ENCODE data around the gene KIF4A. TPM values are rescaled to one million over a fixed set of nuclear protein-coding genes. Genes with fewer than 3 reads are reported as not detected.
A peak's percentile ranks its signal among the peaks of the same experiment; 100 is the strongest.
"Not testable (repeated sequence)": the region's sequence is repeated elsewhere in the genome, so short reads cannot be mapped to it uniquely, and the experiment has no call there.

The KIF4A gene
- total RNA-seq, 2 experiments from 2014 or later = 27.9 to 28.8 TPM

- no peak overlapping the region for H3K4me3 Mint-ChIP-seq
- no peak overlapping the region for H3K27ac Mint-ChIP-seq
- H3K27me3 Mint-ChIP-seq = no peaks in the 10 kb centered on the region
- DNase-seq (no peak), ATAC-seq (ENCODE audit: low read depth) (no peak)
- POLR2A ChIA-PET = no interaction called here
- H3K36me3 Mint-ChIP-seq = peaks cover 14% of the 10 kb centered on the region
- H3K9me3 Mint-ChIP-seq = no peaks in the 10 kb centered on the region
- no peaks in the 10 kb centered on the region for H3K4me1 Mint-ChIP-seq
Measured at GRCh38 chrX:70324326-70324725, 34.4 kb downstream of the KIF4A start.

- H3K36me3 Mint-ChIP-seq = peaks cover 24% of the 10 kb centered on the region
- POLR2A ChIA-PET = no interaction called here
- no peak for DNase-seq
- no peak overlapping the region for H3K4me3 Mint-ChIP-seq
- no peak for ATAC-seq (ENCODE audit: low read depth)
- H3K4me1 Mint-ChIP-seq = peaks cover 7% of the 10 kb centered on the region
- no peaks in the 10 kb centered on the region for H3K27me3 Mint-ChIP-seq
- no peak overlapping the region for H3K27ac Mint-ChIP-seq
- no peaks in the 10 kb centered on the region for H3K9me3 Mint-ChIP-seq
Measured at GRCh38 chrX:70331161-70331560, 41.3 kb downstream of the KIF4A start.

GRCh38 chrX:70332600-70332999 is 42.7 kb downstream of the KIF4A start:
- peaks cover 14% of the 10 kb centered on the region for H3K4me1 Mint-ChIP-seq
- no peak for ATAC-seq (ENCODE audit: low read depth)
- H3K9me3 Mint-ChIP-seq = no peaks in the 10 kb centered on the region
- peaks cover 30% of the 10 kb centered on the region for H3K36me3 Mint-ChIP-seq
- POLR2A ChIA-PET = no interaction called here
- H3K4me3 Mint-ChIP-seq = no peak overlapping the region
- DNase-seq = no peak
- H3K27me3 Mint-ChIP-seq = no peaks in the 10 kb centered on the region
- no peak overlapping the region for H3K27ac Mint-ChIP-seq

- Mint-ChIP-seq H3K4me3 (no peak overlapping the region), H3K27ac (no peak overlapping the region), H3K36me3 (peaks cover 26% of the 10 kb centered on the region), H3K27me3 (no peaks in the 10 kb centered on the region), H3K9me3 (no peaks in the 10 kb centered on the region), H3K4me1 (peaks cover 14% of the 10 kb centered on the region)
- peak; percentile 82 for ATAC-seq (ENCODE audit: low read depth)
- no peak for DNase-seq
- POLR2A ChIA-PET = no interaction called here
Measured at GRCh38 chrX:70336767-70337166, 46.9 kb downstream of the KIF4A start.

GRCh38 chrX:70338290-70338689 is 48.4 kb downstream of the KIF4A start:
- Mint-ChIP-seq H3K27me3 (no peaks in the 10 kb centered on the region), H3K9me3 (no peaks in the 10 kb centered on the region), H3K36me3 (peaks cover 24% of the 10 kb centered on the region), H3K4me3 (no peak overlapping the region), H3K27ac (no peak overlapping the region), H3K4me1 (peaks cover 14% of the 10 kb centered on the region)
- no peak for ATAC-seq (ENCODE audit: low read depth)
- POLR2A ChIA-PET = no interaction called here
- no peak for DNase-seq

GRCh38 chrX:70343435-70343834 is 53.5 kb downstream of the KIF4A start:
- no peaks in the 10 kb centered on the region for H3K27me3 Mint-ChIP-seq
- H3K27ac Mint-ChIP-seq = no peak overlapping the region
- ATAC-seq (ENCODE audit: low read depth) (no peak), DNase-seq (no peak)
- no peaks in the 10 kb centered on the region for H3K9me3 Mint-ChIP-seq
- POLR2A ChIA-PET = no interaction called here
- no peaks in the 10 kb centered on the region for H3K4me1 Mint-ChIP-seq
- H3K4me3 Mint-ChIP-seq = no peak overlapping the region
- H3K36me3 Mint-ChIP-seq = peaks cover 34% of the 10 kb centered on the region

- H3K27ac Mint-ChIP-seq = no peak overlapping the region
- no peak overlapping the region for H3K4me3 Mint-ChIP-seq
- H3K27me3 Mint-ChIP-seq = no peaks in the 10 kb centered on the region
- DNase-seq = no peak
- H3K4me1 Mint-ChIP-seq = no peaks in the 10 kb centered on the region
- POLR2A ChIA-PET = no interaction called here
- no peaks in the 10 kb centered on the region for H3K9me3 Mint-ChIP-seq
- peaks cover 48% of the 10 kb centered on the region for H3K36me3 Mint-ChIP-seq
- no peak for ATAC-seq (ENCODE audit: low read depth)
Measured at GRCh38 chrX:70346418-70347070, 56.6 kb downstream of the KIF4A start.

GRCh38 chrX:70348825-70349224 is 58.9 kb downstream of the KIF4A start:
- H3K4me1 Mint-ChIP-seq; H3K27ac Mint-ChIP-seq; H3K9me3 Mint-ChIP-seq; DNase-seq; H3K4me3 Mint-ChIP-seq; POLR2A ChIA-PET; H3K27me3 Mint-ChIP-seq; ATAC-seq (ENCODE audit: low read depth): not testable (repeated sequence)
- peaks cover 44% of the 10 kb centered on the region for H3K36me3 Mint-ChIP-seq

GRCh38 chrX:70349367-70350125 is 59.6 kb downstream of the KIF4A start:
- H3K36me3 Mint-ChIP-seq = peaks cover 45% of the 10 kb centered on the region
- POLR2A ChIA-PET; H3K9me3 Mint-ChIP-seq; ATAC-seq (ENCODE audit: low read depth); H3K4me1 Mint-ChIP-seq; DNase-seq; H3K27me3 Mint-ChIP-seq; H3K27ac Mint-ChIP-seq; H3K4me3 Mint-ChIP-seq: not testable (repeated sequence)

GRCh38 chrX:70352496-70352895 is 62.6 kb downstream of the KIF4A start:
- H3K9me3 Mint-ChIP-seq = no peaks in the 10 kb centered on the region
- no peak overlapping the region for H3K4me3 Mint-ChIP-seq
- DNase-seq = no peak
- no peaks in the 10 kb centered on the region for H3K4me1 Mint-ChIP-seq
- H3K27ac Mint-ChIP-seq = no peak overlapping the region
- ATAC-seq (ENCODE audit: low read depth) = no peak
- POLR2A ChIA-PET = no interaction called here
- H3K27me3 Mint-ChIP-seq = no peaks in the 10 kb centered on the region
- H3K36me3 Mint-ChIP-seq = peaks cover 34% of the 10 kb centered on the region

- no peak for ATAC-seq (ENCODE audit: low read depth)
- no peak overlapping the region for H3K27ac Mint-ChIP-seq
- POLR2A ChIA-PET = no interaction called here
Measured at GRCh38 chrX:70353514-70353913, 63.6 kb downstream of the KIF4A start.

GRCh38 chrX:70354716-70355115 is 64.8 kb downstream of the KIF4A start:
- POLR2A ChIA-PET = no interaction called here
- Mint-ChIP-seq H3K4me1 (no peaks in the 10 kb centered on the region), H3K36me3 (peaks cover 34% of the 10 kb centered on the region), H3K4me3 (no peak overlapping the region), H3K9me3 (no peaks in the 10 kb centered on the region), H3K27ac (no peak overlapping the region), H3K27me3 (no peaks in the 10 kb centered on the region)
- no peak for ATAC-seq (ENCODE audit: low read depth)
- DNase-seq = no peak

More at GRCh38 chrX:70353514-70353913, 63.6 kb downstream of the KIF4A start:
- Mint-ChIP-seq H3K4me3 (no peak overlapping the region), H3K4me1 (no peaks in the 10 kb centered on the region), H3K9me3 (no peaks in the 10 kb centered on the region), H3K27me3 (no peaks in the 10 kb centered on the region), H3K36me3 (peaks cover 33% of the 10 kb centered on the region)
- no peak for DNase-seq

- Mint-ChIP-seq H3K27me3 (no peaks in the 10 kb centered on the region), H3K4me1 (no peaks in the 10 kb centered on the region)
- no peak for ATAC-seq (ENCODE audit: low read depth)
Measured at GRCh38 chrX:70359458-70359857, 69.6 kb downstream of the KIF4A start.

GRCh38 chrX:70360366-70360765 is 70.5 kb downstream of the KIF4A start:
- peaks cover 18% of the 10 kb centered on the region for H3K36me3 Mint-ChIP-seq
- no peak overlapping the region for H3K27ac Mint-ChIP-seq
- ATAC-seq (ENCODE audit: low read depth) (no peak), DNase-seq (no peak)
- no peaks in the 10 kb centered on the region for H3K27me3 Mint-ChIP-seq
- POLR2A ChIA-PET = no interaction called here
- no peaks in the 10 kb centered on the region for H3K9me3 Mint-ChIP-seq
- no peak overlapping the region for H3K4me3 Mint-ChIP-seq
- H3K4me1 Mint-ChIP-seq = no peaks in the 10 kb centered on the region

More at GRCh38 chrX:70359458-70359857, 69.6 kb downstream of the KIF4A start:
- Mint-ChIP-seq H3K36me3 (peaks cover 19% of the 10 kb centered on the region), H3K4me3 (no peak overlapping the region), H3K27ac (no peak overlapping the region), H3K9me3 (no peaks in the 10 kb centered on the region)
- no peak for DNase-seq
- POLR2A ChIA-PET = no interaction called here

Data from activated naive CD8-positive, alpha-beta T cell treated with anti-CD3 and anti-CD28 coated beads, Interleukin-2, amount 10 ng/mL, durations not matched to agents 7 days and 5 days (primary cell).